ENCODE measurements around the gene DIP2B. TPM values are rescaled to one million over a fixed set of nuclear protein-coding genes. Genes with fewer than 3 reads are reported as not detected.

DIP2B gene
- total RNA-seq, 6 donors from 2014 or later = 26.1 to 54.5 (median 29.4) TPM

- no peak for ATAC-seq (ENCODE audit: low FRiP score in 2 of 2)
- Histone ChIP-seq H3K4me1 (no peaks in the 10 kb centered on the region), H3K27ac (no peak overlapping the region), H3K36me3 (peaks cover 16 to 91% (median 59%) of the 10 kb centered on the region in 4 donors), H3K9me3 (no peaks in the 10 kb centered on the region), H3K4me3 (no peak overlapping the region), H3K27me3 (no peaks in the 10 kb centered on the region)
- no peak for DNase-seq
- TF ChIP-seq POLR2AphosphoS5 (IDR thresholded peaks at IDR 0.05) (no peak), POLR2A (IDR thresholded peaks at IDR 0.05) (no peak), EP300 (IDR thresholded peaks at IDR 0.05) (no peak), CTCF (IDR thresholded peaks at IDR 0.05) (no peak)
- WGBS, 2 donors = 82 to 83% methylated on average over 2 of the region's 2 CpGs
Observed at GRCh38 chr12:50708631-50709030, 203.8 kb downstream of the DIP2B start.

DNA sequence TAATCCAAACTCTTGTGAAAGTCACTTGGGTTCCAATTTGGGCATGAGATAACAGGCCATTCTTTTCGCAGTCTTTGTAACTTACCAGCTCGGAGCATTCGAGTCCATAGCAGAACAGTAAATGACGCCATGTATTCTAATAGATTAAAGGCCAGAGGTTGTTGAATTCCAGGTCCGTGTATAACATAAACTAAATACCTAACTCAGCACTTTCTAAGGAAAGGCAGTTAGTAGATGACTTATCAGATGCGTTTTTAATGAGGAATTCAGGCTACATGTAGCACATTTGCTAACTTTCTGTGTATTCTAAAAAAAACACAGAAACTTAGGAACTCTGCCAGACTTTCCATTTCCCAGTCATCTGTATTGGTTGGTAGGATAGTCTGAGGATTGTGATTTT is 206.3 kb downstream of the DIP2B start:
- peaks cover 14 to 92% (median 55%) of the 10 kb centered on the region in 4 donors for H3K36me3 ChIP-seq
- ATAC-seq (ENCODE audit: low FRiP score in 2 of 2) = no peak
- no peaks in the 10 kb centered on the region for H3K9me3 ChIP-seq
- 87 to 90% methylated on average over 6 of the region's 6 CpGs for WGBS, 2 donors
- no peaks in the 10 kb centered on the region for H3K27me3 ChIP-seq
- H3K4me3 ChIP-seq = no peak overlapping the region
- no peak overlapping the region for H3K27ac ChIP-seq
- DNase-seq = no peak
- TF ChIP-seq POLR2AphosphoS5 (IDR thresholded peaks at IDR 0.05) (no peak), POLR2A (IDR thresholded peaks at IDR 0.05) (no peak), EP300 (IDR thresholded peaks at IDR 0.05) (no peak), CTCF (IDR thresholded peaks at IDR 0.05) (no peak)
- no peaks in the 10 kb centered on the region for H3K4me1 ChIP-seq

- H3K27ac ChIP-seq = no peak overlapping the region
- H3K36me3 ChIP-seq = peaks cover 9 to 85% (median 44%) of the 10 kb centered on the region in 4 donors
- no peaks in the 10 kb centered on the region for H3K4me1 ChIP-seq
Observed at GRCh38 chr12:50715174-50715573, 210.4 kb downstream of the DIP2B start.

GRCh38 chr12:50718760-50719159 is 214.0 kb downstream of the DIP2B start:
- Histone ChIP-seq H3K4me1 (no peaks in the 10 kb centered on the region), H3K27ac (no peak overlapping the region), H3K4me3 (no peak overlapping the region), H3K27me3 (no peaks in the 10 kb centered on the region), H3K36me3 (peaks cover 31 to 91% (median 57%) of the 10 kb centered on the region in 4 donors), H3K9me3 (no peaks in the 10 kb centered on the region)
- DNase-seq (no peak), ATAC-seq (ENCODE audit: low FRiP score in 2 of 2) (no peak)
- no peak for TF ChIP-seq CTCF (IDR thresholded peaks at IDR 0.05)
- no peak for TF ChIP-seq EP300 (IDR thresholded peaks at IDR 0.05)
- TF ChIP-seq POLR2A (IDR thresholded peaks at IDR 0.05) = no peak
- WGBS, 2 donors = 100% methylated on average over 2 of the region's 2 CpGs

More at GRCh38 chr12:50715174-50715573, 210.4 kb downstream of the DIP2B start:
- ATAC-seq (ENCODE audit: low FRiP score in 2 of 2) = no peak
- TF ChIP-seq POLR2AphosphoS5 (IDR thresholded peaks at IDR 0.05) = no peak
- TF ChIP-seq EP300 (IDR thresholded peaks at IDR 0.05) = no peak
- no peak for TF ChIP-seq CTCF (IDR thresholded peaks at IDR 0.05)
- TF ChIP-seq POLR2A (IDR thresholded peaks at IDR 0.05) = no peak
- no peaks in the 10 kb centered on the region for H3K9me3 ChIP-seq
- WGBS, 2 donors = 55 to 84% methylated on average over 2 of the region's 2 CpGs
- H3K4me3 ChIP-seq = no peak overlapping the region
- H3K27me3 ChIP-seq = no peaks in the 10 kb centered on the region
- no peak for DNase-seq

DNA sequence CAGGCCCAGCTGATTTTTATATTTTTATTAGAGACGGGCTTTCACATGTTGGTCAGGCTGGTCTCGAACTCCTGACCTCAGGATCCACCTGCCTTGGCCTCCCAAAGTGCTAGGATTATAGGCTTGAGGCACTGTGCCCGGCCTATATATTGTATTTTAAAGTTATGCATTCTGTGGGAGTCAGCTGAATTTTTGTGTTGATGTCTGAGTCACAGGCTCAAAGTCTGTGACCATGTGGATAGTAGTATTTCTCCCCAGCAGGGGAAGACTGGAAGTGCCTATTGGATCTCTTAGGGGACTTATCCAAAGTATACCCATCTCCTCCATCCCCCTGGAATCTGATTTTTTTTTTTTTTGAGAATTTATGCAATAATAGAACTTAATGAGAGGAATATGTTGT is 215.3 kb downstream of the DIP2B start:
- TF ChIP-seq POLR2A (IDR thresholded peaks at IDR 0.05) (no peak), EP300 (IDR thresholded peaks at IDR 0.05) (no peak), POLR2AphosphoS5 (IDR thresholded peaks at IDR 0.05) (no peak), CTCF (IDR thresholded peaks at IDR 0.05) (no peak)
- H3K36me3 ChIP-seq = peaks cover 37 to 91% (median 61%) of the 10 kb centered on the region in 4 donors
- WGBS, 2 donors = 84 to 94% methylated on average over 3 of the region's 3 CpGs

More for the DNA sequence above, 215.3 kb downstream of the DIP2B start:
- Histone ChIP-seq H3K27ac (no peak overlapping the region), H3K9me3 (no peaks in the 10 kb centered on the region), H3K27me3 (no peaks in the 10 kb centered on the region), H3K4me3 (no peak overlapping the region), H3K4me1 (no peaks in the 10 kb centered on the region)
- ATAC-seq (ENCODE audit: low FRiP score in 2 of 2) = no peak
- DNase-seq = no peak

All from upper lobe of left lung (tissue), 6 donors.